IMR-90 (cell line): ENCODE results near the gene SPDYC. TPM values are rescaled to one million over a fixed set of nuclear protein-coding genes. Genes with fewer than 3 reads are reported as not detected.

Experiments used
- ATAC-seq: fragments of 200-7000 bp; cut with Tn5 transposase; 2 replicates; pipeline ENCODE4 v1.9.1; 2020; ENCODE audit warnings: low read depth, mild to moderate bottlenecking, moderate library complexity
- BruUV-seq: library from RNA; stranded (reverse); fragments of 400-500 nt; replicated peaks from 2 replicates; lab custom pipeline; 2021; lab: Mats Ljungman, UMichigan
- CTCF ChIA-PET: fragments of 300-600 bp; formaldehyde crosslinking; extraction: SDS; loops from one replicate; lab custom pipeline; 2021; ENCODE audit warnings: antibody characterized with exemption; lab: Yijun Ruan, JAX
- POLR2A ChIA-PET: fragments of 300-600 bp; sonication (Branson Sonifier 250); formaldehyde crosslinking; loops from one replicate; lab custom pipeline; 2022; ENCODE audit warnings: antibody characterized with exemption; ENCODE audit not compliant: unreplicated experiment; lab: Charles Lee
- DNase-seq: peaks from one replicate; pipeline ENCODE4 v3.0.0; 2013
- H2AFZ ChIP-seq: replicated peaks from 2 replicates; pipeline ENCODE3; 2013; ENCODE audit warnings: low read length, mild to moderate bottlenecking; ENCODE audit not compliant: poor library complexity
- H2AK5ac ChIP-seq: 2 replicates; pipeline ENCODE4 v1.6.1; 2013; ENCODE audit warnings: low read depth, low read length, inconsistent platforms
- H2AK9ac ChIP-seq: replicated peaks from 2 replicates; pipeline ENCODE3; 2013; ENCODE audit warnings: mild to moderate bottlenecking, low read depth, low read length, moderate library complexity; ENCODE audit not compliant: poor library complexity
- H2BK120ac ChIP-seq: 2 replicates; pipeline ENCODE4 v1.6.1; 2013; ENCODE audit warnings: low read depth, low read length, inconsistent platforms
- H2BK15ac ChIP-seq: 3 replicates; pipeline ENCODE4 v1.6.1; 2013; ENCODE audit warnings: low read depth, low read length, inconsistent platforms
- H2BK20ac ChIP-seq: 2 replicates; pipeline ENCODE4 v1.6.1; 2013; ENCODE audit warnings: low read depth, mild to moderate bottlenecking, inconsistent platforms, low read length, moderate library complexity
- H2BK5ac ChIP-seq: 2 replicates; pipeline ENCODE4 v1.6.1; 2013; ENCODE audit warnings: mild to moderate bottlenecking, low read depth, low read length, inconsistent platforms; ENCODE audit not compliant: poor library complexity, severe bottlenecking
- H3K14ac ChIP-seq: replicated peaks from 2 replicates; pipeline ENCODE4 v1.6.1; 2013; ENCODE audit warnings: low read depth, low read length, inconsistent platforms
- H3K18ac ChIP-seq: 2 replicates; pipeline ENCODE4 v1.6.1; 2013; ENCODE audit warnings: low read depth, low read length, control low read depth
- H3K23ac ChIP-seq: 2 replicates; pipeline ENCODE4 v1.6.1; 2013; ENCODE audit warnings: low read depth, low read length, inconsistent platforms
- H3K27ac ChIP-seq: 2 replicates; pipeline ENCODE4 v1.5.1; 2013; ENCODE audit warnings: mild to moderate bottlenecking, control low read depth, low read length; ENCODE audit not compliant: insufficient read depth
- H3K27me3 ChIP-seq: 2 replicates; pipeline ENCODE4 v1.6.1; 2013; ENCODE audit warnings: low read length; ENCODE audit not compliant: control insufficient read depth, insufficient read depth
- H3K36me3 ChIP-seq: 2 replicates; pipeline ENCODE4 v1.6.1; 2013; ENCODE audit warnings: low read length, mixed read lengths; ENCODE audit not compliant: control insufficient read depth, insufficient read depth
- H3K4ac ChIP-seq: 2 replicates; pipeline ENCODE4 v1.6.1; 2013; ENCODE audit warnings: low read depth, low read length, inconsistent platforms
- H3K4me1 ChIP-seq: 2 replicates; pipeline ENCODE4 v1.6.1; 2013; ENCODE audit warnings: low read length, mixed read lengths; ENCODE audit not compliant: control insufficient read depth, insufficient read depth
- H3K4me2 ChIP-seq: 2 replicates; pipeline ENCODE4 v1.6.1; 2013; ENCODE audit warnings: low read depth, mild to moderate bottlenecking, control low read depth, low read length, moderate library complexity
- H3K4me3 ChIP-seq: 2 replicates; pipeline ENCODE4 v1.5.1; 2013; ENCODE audit warnings: low read depth, mild to moderate bottlenecking, control low read depth, low read length, moderate library complexity; ENCODE audit not compliant: insufficient read depth
- H3K56ac ChIP-seq: 2 replicates; pipeline ENCODE4 v1.6.1; 2013; ENCODE audit warnings: low read length, inconsistent platforms; ENCODE audit not compliant: insufficient read depth; ENCODE audit errors: extremely low read depth
- H3K79me1 ChIP-seq, 2 experiments: 2 replicates each; pipeline ENCODE4 v1.6.1; 2013; ENCODE audit warnings: low read length in 2 of 2, inconsistent platforms in 1 of 2, low read depth in 1 of 2
- H3K9ac ChIP-seq: 2 replicates; pipeline ENCODE4 v1.6.1; 2013; ENCODE audit warnings: low read depth, low read length, control low read depth
- H3K9me1 ChIP-seq: 2 replicates; pipeline ENCODE4 v1.6.1; 2013; ENCODE audit warnings: low read length, inconsistent platforms; ENCODE audit not compliant: insufficient read depth
- H3K9me3 ChIP-seq: 2 replicates; pipeline ENCODE4 v1.6.1; 2013; ENCODE audit warnings: low read length; ENCODE audit not compliant: control insufficient read depth, insufficient read depth
- H4K20me1 ChIP-seq: 2 replicates; pipeline ENCODE4 v1.6.1; 2013; ENCODE audit warnings: low read length, inconsistent platforms; ENCODE audit not compliant: insufficient read depth
- H4K5ac ChIP-seq: 2 replicates; pipeline ENCODE4 v1.6.1; 2013; ENCODE audit warnings: mild to moderate bottlenecking, low read depth, low read length, control low read depth
- H4K8ac ChIP-seq, 2 experiments: 2 replicates each; pipeline ENCODE4 v1.6.1; 2013; ENCODE audit warnings: low read depth in 2 of 2, low read length in 2 of 2, control low read depth in 1 of 2, inconsistent platforms in 1 of 2
- H4K91ac ChIP-seq: 2 replicates; pipeline ENCODE4 v1.6.1; 2013; ENCODE audit warnings: low read depth, low read length, inconsistent platforms; ENCODE audit not compliant: insufficient read depth
- CEBPB ChIP-seq: IDR thresholded peaks from 2 replicates; pipeline ENCODE4 v1.6.1; 2012; ENCODE audit warnings: low read depth, low read length, improper control_type of control experiment
- CTCF ChIP-seq: conservative IDR thresholded peaks from 2 replicates; pipeline ENCODE4 v1.5.1; 2012; ENCODE audit warnings: mild to moderate bottlenecking, low read depth, low read length, improper control_type of control experiment
- ELK1 ChIP-seq: fragments of 150-350 bp; IDR thresholded peaks from 2 replicates; pipeline ENCODE4 v1.6.1; 2016; ENCODE audit warnings: low read depth, mild to moderate bottlenecking, low read length, moderate library complexity, borderline replicate concordance
- MAFK ChIP-seq: IDR thresholded peaks from 2 replicates; pipeline ENCODE4 v1.6.1; 2012; ENCODE audit warnings: low read depth, low read length, improper control_type of control experiment
- RAD21 ChIP-seq: IDR thresholded peaks from 2 replicates; pipeline ENCODE4 v1.6.1; 2012; ENCODE audit warnings: low read length, improper control_type of control experiment
- USF2 ChIP-seq: fragments of 150-350 bp; IDR thresholded peaks from 2 replicates; pipeline ENCODE4 v1.6.1; 2017; ENCODE audit warnings: mild to moderate bottlenecking, antibody characterized with exemption, low read length, low read depth
- WGBS, 2 experiments: methylation state at CpG; one replicate each; pipeline versions ENCODE4 v1.1.5 to v1.1.7; 2013; ENCODE audit warnings: missing lambda C conversion rate in 2 of 2; ENCODE audit not compliant: insufficient read length in 1 of 2; ENCODE audit errors: extremely low coverage in 2 of 2; 5-methylcytosine and 5-hydroxymethylcytosine counted together
- dilution Hi-C: fragments of 300-500 bp; cut with HindIII; formaldehyde crosslinking; loops from one replicate; pipeline ENCODE4 v1.14.3; 2018; ENCODE audit warnings: low sequenced_read_pairs; ENCODE audit not compliant: unreplicated experiment
- in situ Hi-C: fragments of 300-500 bp; cut with MboI; formaldehyde crosslinking; loops from 3 replicates; pipeline ENCODE4 v1.14.3; 2019; ENCODE audit warnings: low sequenced_read_pairs, inconsistent platforms, mixed read lengths
- intact Hi-C: fragments of 100-400 bp; cut with micrococcal nuclease; formaldehyde crosslinking; loops from 2 replicates; pipeline ENCODE4 v1.10.0; 2022
- polyA plus RNA-seq, 3 experiments: library from polyadenylated mRNA; depleted of rRNA; stranded (reverse); fragments of >200 nt; gene quantifications; 2 replicates each; pipeline ENCODE4 v1.2.3, GENCODE V29; 2012; ENCODE audit warnings: low replicate concordance in 1 of 3
- total RNA-seq: library from RNA; depleted of rRNA; stranded (reverse); fragments of >200 nt; gene quantifications from 2 replicates; pipeline ENCODE4 v1.2.3, GENCODE V29; 2012

Gene SPDYC
- total and polyA plus RNA-seq, 2 of the 4 experiments (the other 2 are of a cell fraction): not detected

GRCh38 chr11:65186701-65187100 is 16.7 kb downstream of the SPDYC start:
- Histone ChIP-seq H3K14ac (no peak overlapping the region), H3K18ac (no peak overlapping the region), H2BK20ac (no peak overlapping the region), H3K9me1 (0 out of 2 replicates have a peak, but pooled peaks cover 4% of the 10 kb centered on the region), H3K4me2 (no peak overlapping the region), H3K36me3 (peaks cover 60% of the 10 kb centered on the region), H3K23ac (no peak overlapping the region), H2AFZ (no peak overlapping the region), H4K5ac (no peak overlapping the region), H4K91ac (no peak overlapping the region), H3K56ac (no peak overlapping the region), H3K9ac (no peak overlapping the region), H3K27me3 (no peaks in the 10 kb centered on the region), H2BK120ac (no peak overlapping the region), H3K27ac (no peak overlapping the region), H2BK15ac (no peak overlapping the region), H2AK9ac (peak overlapping the region; percentile 48), H3K4me1 (peaks cover 8% of the 10 kb centered on the region), H3K79me1 (peaks cover 37 to 65% of the 10 kb centered on the region in 2 experiments), H3K9me3 (no peaks in the 10 kb centered on the region), H4K20me1 (peaks cover 9% of the 10 kb centered on the region), H3K4me3 (no peak overlapping the region), H2BK5ac (no peak overlapping the region), H4K8ac (no peak overlapping the region), H3K4ac (no peak overlapping the region), H2AK5ac (no peak overlapping the region)
- in situ Hi-C loops (no loop called here), dilution Hi-C loops (no loop called here), intact Hi-C loops (no loop called here)
- TF ChIP-seq USF2 (no peak), CEBPB (no peak), CTCF (no peak), RAD21 (no peak), MAFK (no peak), ELK1 (no peak)
- no peak for DNase-seq
- ChIA-PET POLR2A (no interaction called here), CTCF (no interaction called here)
- ATAC-seq: no peak
- no TSS peak for BruUV-seq
- 98% methylated on average over 6 of the region's 9 CpGs; no CpG with 5 or more reads in 1 of the 2 experiments for WGBS, 2 experiments
